ENCODE data around the gene RAB11FIP4.

The RAB11FIP4 gene

DNA sequence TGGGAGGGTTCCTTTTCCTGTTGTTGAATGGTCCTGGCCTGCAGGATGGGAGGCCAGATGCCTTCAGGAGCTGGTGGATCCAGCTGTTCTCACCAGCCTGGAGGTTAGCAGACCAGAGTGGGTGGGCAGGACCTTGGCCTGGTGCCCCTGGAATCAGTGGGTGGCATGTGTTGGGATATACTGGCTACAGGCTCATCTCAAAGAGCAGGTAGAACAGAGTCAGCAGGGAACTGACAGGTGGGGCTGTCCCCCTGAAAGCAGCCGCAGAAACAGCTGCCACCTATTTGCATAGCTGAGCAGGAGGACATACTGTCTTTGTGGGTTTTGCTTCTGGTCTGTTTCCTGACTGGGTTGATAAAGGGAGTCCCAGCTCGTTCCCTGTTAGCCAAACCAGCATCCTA is 144.1 kb downstream of the RAB11FIP4 start:
- Histone ChIP-seq H3K4me1 (ENCODE audit: control insufficient read depth in 1 of 2, insufficient read depth in 2 of 2, low read length in 2 of 2) (peaks cover 0 to 4% of the 10 kb centered on the region in 2 donors), H3K4me3 (ENCODE audit: low read depth in 1 of 2, low read length in 2 of 2) (no peak overlapping the region), H3K27ac (ENCODE audit: low read length) (no peak overlapping the region), H3K27me3 (ENCODE audit: low read depth, low read length) (no peaks in the 10 kb centered on the region), H3K9me3 (ENCODE audit: control insufficient read depth in 1 of 2, low read length in 2 of 2) (no peaks in the 10 kb centered on the region), H3K36me3 (ENCODE audit: control insufficient read depth in 1 of 2, insufficient read depth in 2 of 2, low read length in 2 of 2) (peaks cover 0 to under 1% of the 10 kb centered on the region in 2 donors)

DNA sequence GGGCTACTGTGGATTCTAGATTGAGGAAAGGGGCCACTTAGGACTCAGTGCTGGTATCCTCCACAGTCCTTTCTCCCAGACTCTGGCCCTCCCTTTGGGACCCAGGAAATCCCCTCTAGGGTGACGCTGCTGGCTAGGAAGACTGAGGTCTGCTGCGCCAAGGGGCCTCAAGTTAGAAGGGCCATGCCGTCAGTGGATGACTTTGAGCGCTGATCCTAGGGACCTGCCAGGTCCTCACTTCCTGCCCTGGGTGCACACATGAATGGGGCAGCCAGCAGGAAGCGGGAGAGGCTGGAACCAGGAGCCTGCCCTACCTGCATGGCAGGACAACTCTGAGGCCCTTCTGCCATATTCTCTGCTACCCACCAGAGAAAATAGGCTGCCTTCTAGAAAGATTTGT is 145.0 kb downstream of the RAB11FIP4 start:
- Histone ChIP-seq H3K9me3 (ENCODE audit: control insufficient read depth in 1 of 2, low read length in 2 of 2) (no peaks in the 10 kb centered on the region), H3K4me1 (ENCODE audit: control insufficient read depth in 1 of 2, insufficient read depth in 2 of 2, low read length in 2 of 2) (peaks cover 0 to 4% of the 10 kb centered on the region in 2 donors), H3K27ac (ENCODE audit: low read length) (no peak overlapping the region), H3K4me3 (ENCODE audit: low read depth in 1 of 2, low read length in 2 of 2) (no peak overlapping the region), H3K27me3 (ENCODE audit: low read depth, low read length) (no peaks in the 10 kb centered on the region), H3K36me3 (ENCODE audit: control insufficient read depth in 1 of 2, insufficient read depth in 2 of 2, low read length in 2 of 2) (no peaks in the 10 kb centered on the region)

- Histone ChIP-seq H3K9me3 (ENCODE audit: control insufficient read depth in 1 of 2, low read length in 2 of 2) (no peaks in the 10 kb centered on the region), H3K36me3 (ENCODE audit: control insufficient read depth in 1 of 2, insufficient read depth in 2 of 2, low read length in 2 of 2) (no peaks in the 10 kb centered on the region), H3K4me1 (ENCODE audit: control insufficient read depth in 1 of 2, insufficient read depth in 2 of 2, low read length in 2 of 2) (peaks cover 0 to 4% of the 10 kb centered on the region in 2 donors), H3K27me3 (ENCODE audit: low read depth, low read length) (no peaks in the 10 kb centered on the region), H3K4me3 (ENCODE audit: low read depth in 1 of 2, low read length in 2 of 2) (no peak overlapping the region), H3K27ac (ENCODE audit: low read length) (no peak overlapping the region)
Measured at GRCh38 chr17:31537565-31538011, 146.1 kb downstream of the RAB11FIP4 start.

GRCh38 chr17:31538080-31538762 is 146.7 kb downstream of the RAB11FIP4 start:
- no peaks in the 10 kb centered on the region for H3K9me3 ChIP-seq (ENCODE audit: control insufficient read depth in 1 of 2, low read length in 2 of 2)
- H3K4me3 ChIP-seq (ENCODE audit: low read depth in 1 of 2, low read length in 2 of 2): no peak overlapping the region
- no peak overlapping the region for H3K27ac ChIP-seq (ENCODE audit: low read length)
- H3K36me3 ChIP-seq (ENCODE audit: control insufficient read depth in 1 of 2, insufficient read depth in 2 of 2, low read length in 2 of 2): no peaks in the 10 kb centered on the region
- no peaks in the 10 kb centered on the region for H3K27me3 ChIP-seq (ENCODE audit: low read depth, low read length)
- peaks cover 0 to 4% of the 10 kb centered on the region in 2 donors for H3K4me1 ChIP-seq (ENCODE audit: control insufficient read depth in 1 of 2, insufficient read depth in 2 of 2, low read length in 2 of 2)

GRCh38 chr17:31540602-31541307 is 149.3 kb downstream of the RAB11FIP4 start:
- Histone ChIP-seq H3K27ac (ENCODE audit: low read length) (no peak overlapping the region), H3K36me3 (ENCODE audit: control insufficient read depth in 1 of 2, insufficient read depth in 2 of 2, low read length in 2 of 2) (no peaks in the 10 kb centered on the region), H3K27me3 (ENCODE audit: low read depth, low read length) (no peaks in the 10 kb centered on the region), H3K9me3 (ENCODE audit: control insufficient read depth in 1 of 2, low read length in 2 of 2) (no peaks in the 10 kb centered on the region), H3K4me3 (ENCODE audit: low read depth in 1 of 2, low read length in 2 of 2) (no peak overlapping the region), H3K4me1 (ENCODE audit: control insufficient read depth in 1 of 2, insufficient read depth in 2 of 2, low read length in 2 of 2) (peaks cover 0 to 4% of the 10 kb centered on the region in 2 donors)

DNA sequence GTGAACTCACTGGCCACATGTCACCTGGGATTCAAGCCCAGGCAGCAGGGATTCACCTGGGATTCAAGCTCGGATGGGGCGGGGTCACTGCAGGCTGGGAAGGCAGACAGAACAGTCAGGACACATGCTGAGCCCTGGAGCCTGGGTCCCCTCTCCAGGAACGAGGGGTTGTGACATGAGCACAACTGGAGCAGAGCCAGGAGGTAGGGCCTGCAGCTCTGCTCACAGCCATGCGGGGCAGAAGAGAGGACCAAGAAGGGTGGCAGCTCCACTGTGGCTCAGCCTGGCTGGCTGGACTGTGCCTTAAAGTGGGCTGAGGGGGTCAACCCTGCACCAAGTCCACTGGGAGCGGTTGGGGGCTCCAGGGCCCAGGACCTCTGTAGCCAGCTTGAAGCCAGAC is 150.1 kb downstream of the RAB11FIP4 start:
- Histone ChIP-seq H3K27me3 (ENCODE audit: low read depth, low read length) (no peaks in the 10 kb centered on the region), H3K27ac (ENCODE audit: low read length) (no peak overlapping the region), H3K4me1 (ENCODE audit: control insufficient read depth in 1 of 2, insufficient read depth in 2 of 2, low read length in 2 of 2) (peaks cover 0 to 4% of the 10 kb centered on the region in 2 donors), H3K4me3 (ENCODE audit: low read depth in 1 of 2, low read length in 2 of 2) (no peak overlapping the region), H3K9me3 (ENCODE audit: control insufficient read depth in 1 of 2, low read length in 2 of 2) (no peaks in the 10 kb centered on the region), H3K36me3 (ENCODE audit: control insufficient read depth in 1 of 2, insufficient read depth in 2 of 2, low read length in 2 of 2) (no peaks in the 10 kb centered on the region)

DNA sequence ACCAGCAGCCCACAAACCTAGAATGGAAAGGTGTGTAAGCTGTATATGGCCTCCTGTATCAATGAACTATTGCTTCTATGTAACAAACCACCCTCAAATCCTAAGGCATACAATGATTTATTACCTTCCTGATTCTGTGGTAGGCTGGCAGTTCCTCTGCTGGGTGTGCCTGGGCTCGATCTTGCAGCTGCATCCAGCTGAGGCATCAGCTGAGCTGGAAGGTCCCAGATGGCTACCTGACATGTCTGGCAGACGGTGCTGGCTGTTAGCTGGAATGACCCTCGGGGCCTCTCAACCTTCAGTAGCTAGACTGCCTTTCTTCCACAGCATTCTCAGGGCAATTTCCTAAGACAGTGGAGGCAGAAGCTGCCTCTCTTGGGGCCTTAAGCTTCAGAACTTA is 152.7 kb downstream of the RAB11FIP4 start:
- no peaks in the 10 kb centered on the region for H3K36me3 ChIP-seq (ENCODE audit: control insufficient read depth in 1 of 2, insufficient read depth in 2 of 2, low read length in 2 of 2)
- no peak overlapping the region for H3K27ac ChIP-seq (ENCODE audit: low read length)
- H3K4me3 ChIP-seq (ENCODE audit: low read depth in 1 of 2, low read length in 2 of 2): no peak overlapping the region
- no peaks in the 10 kb centered on the region for H3K27me3 ChIP-seq (ENCODE audit: low read depth, low read length)
- peaks cover 0 to 3% of the 10 kb centered on the region in 2 donors for H3K4me1 ChIP-seq (ENCODE audit: control insufficient read depth in 1 of 2, insufficient read depth in 2 of 2, low read length in 2 of 2)
- H3K9me3 ChIP-seq (ENCODE audit: control insufficient read depth in 1 of 2, low read length in 2 of 2): no peaks in the 10 kb centered on the region

DNA sequence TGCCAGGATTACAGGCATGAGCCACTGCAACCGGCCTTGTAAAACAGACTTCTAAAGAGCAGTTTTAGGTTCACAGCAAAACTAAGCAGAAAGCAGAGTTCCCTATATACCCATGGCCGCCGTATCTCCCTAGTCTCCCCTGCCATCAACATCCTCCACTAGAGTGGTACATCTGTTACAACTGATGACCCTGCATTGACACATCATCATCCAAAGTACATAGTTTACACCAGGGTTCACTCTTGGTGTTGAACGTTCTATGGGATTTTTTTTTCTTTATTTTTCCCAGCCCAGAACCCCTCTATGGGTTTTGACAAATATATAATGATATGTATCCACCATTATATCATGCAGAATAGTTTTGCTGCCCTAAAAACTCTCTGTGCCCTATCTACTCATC is 155.2 kb downstream of the RAB11FIP4 start:
- no peak overlapping the region for H3K4me3 ChIP-seq (ENCODE audit: low read depth in 1 of 2, low read length in 2 of 2)
- H3K27me3 ChIP-seq (ENCODE audit: low read depth, low read length): no peaks in the 10 kb centered on the region
- H3K27ac ChIP-seq (ENCODE audit: low read length): no peak overlapping the region
- peaks cover 0 to 8% of the 10 kb centered on the region in 2 donors for H3K4me1 ChIP-seq (ENCODE audit: control insufficient read depth in 1 of 2, insufficient read depth in 2 of 2, low read length in 2 of 2)
- no peaks in the 10 kb centered on the region for H3K9me3 ChIP-seq (ENCODE audit: control insufficient read depth in 1 of 2, low read length in 2 of 2)
- H3K36me3 ChIP-seq (ENCODE audit: control insufficient read depth in 1 of 2, insufficient read depth in 2 of 2, low read length in 2 of 2): no peaks in the 10 kb centered on the region

DNA sequence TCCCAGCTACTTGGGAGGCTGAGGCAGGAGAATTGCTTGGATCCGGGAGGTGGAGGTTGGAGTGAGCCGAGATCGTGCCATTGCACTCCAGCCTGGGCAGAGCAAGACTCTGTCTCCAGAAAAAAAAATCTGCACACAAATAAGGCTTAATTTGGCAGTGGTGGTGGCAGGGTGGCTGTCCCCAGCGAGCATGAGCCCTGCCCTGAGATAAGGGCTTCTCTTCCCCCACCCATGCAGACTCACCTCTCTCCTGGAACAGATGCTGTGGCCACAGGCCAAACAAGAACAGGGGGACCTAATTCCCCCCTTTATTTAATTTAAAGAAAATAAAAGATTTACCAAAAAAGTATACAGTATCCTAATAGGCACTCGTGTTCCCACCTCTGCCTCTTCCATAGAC is 157.2 kb downstream of the RAB11FIP4 start:
- Histone ChIP-seq H3K27ac (ENCODE audit: low read length) (peak overlapping the region; percentile 31), H3K36me3 (ENCODE audit: control insufficient read depth in 1 of 2, insufficient read depth in 2 of 2, low read length in 2 of 2) (no peaks in the 10 kb centered on the region), H3K4me1 (ENCODE audit: control insufficient read depth in 1 of 2, insufficient read depth in 2 of 2, low read length in 2 of 2) (peaks cover 0 to 8% of the 10 kb centered on the region in 2 donors), H3K9me3 (ENCODE audit: control insufficient read depth in 1 of 2, low read length in 2 of 2) (no peaks in the 10 kb centered on the region), H3K27me3 (ENCODE audit: low read depth, low read length) (no peaks in the 10 kb centered on the region), H3K4me3 (ENCODE audit: low read depth in 1 of 2, low read length in 2 of 2) (peak overlapping the region; percentile 69 to 94)

GRCh38 chr17:31549121-31549524 is 157.6 kb downstream of the RAB11FIP4 start:
- Histone ChIP-seq H3K27ac (ENCODE audit: low read length) (peak overlapping the region; percentile 31), H3K4me1 (ENCODE audit: control insufficient read depth in 1 of 2, insufficient read depth in 2 of 2, low read length in 2 of 2) (peaks cover 0 to 8% of the 10 kb centered on the region in 2 donors), H3K36me3 (ENCODE audit: control insufficient read depth in 1 of 2, insufficient read depth in 2 of 2, low read length in 2 of 2) (no peaks in the 10 kb centered on the region), H3K4me3 (ENCODE audit: low read depth in 1 of 2, low read length in 2 of 2) (peak overlapping the region; percentile 69 to 94), H3K9me3 (ENCODE audit: control insufficient read depth in 1 of 2, low read length in 2 of 2) (no peaks in the 10 kb centered on the region), H3K27me3 (ENCODE audit: low read depth, low read length) (no peaks in the 10 kb centered on the region)

GRCh38 chr17:31549525-31550388 is 158.3 kb downstream of the RAB11FIP4 start:
- Histone ChIP-seq H3K27me3 (ENCODE audit: low read depth, low read length) (no peaks in the 10 kb centered on the region), H3K4me3 (ENCODE audit: low read depth in 1 of 2, low read length in 2 of 2) (peak overlapping the region; percentile 69 to 94), H3K27ac (ENCODE audit: low read length) (peak overlapping the region; percentile 16), H3K9me3 (ENCODE audit: control insufficient read depth in 1 of 2, low read length in 2 of 2) (no peaks in the 10 kb centered on the region), H3K36me3 (ENCODE audit: control insufficient read depth in 1 of 2, insufficient read depth in 2 of 2, low read length in 2 of 2) (no peaks in the 10 kb centered on the region), H3K4me1 (ENCODE audit: control insufficient read depth in 1 of 2, insufficient read depth in 2 of 2, low read length in 2 of 2) (peaks cover 0 to 8% of the 10 kb centered on the region in 2 donors)
